NAMALWA (cell line): ENCODE measurements around the gene SERPINE2.
"Not testable (repeated sequence)": the region's sequence is repeated elsewhere in the genome, so short reads cannot be mapped to it uniquely, and the experiment has no call there.

ENCODE experiments used
- DNase-seq: peaks from one replicate; pipeline ENCODE4 v3.0.0-alpha.2; 2015; ENCODE audit warnings: low spot score

SERPINE2 gene

GRCh38 chr2:224011837-224012236 lies 27.2 kb downstream of the SERPINE2 start:
- no peak for DNase-seq

DNA sequence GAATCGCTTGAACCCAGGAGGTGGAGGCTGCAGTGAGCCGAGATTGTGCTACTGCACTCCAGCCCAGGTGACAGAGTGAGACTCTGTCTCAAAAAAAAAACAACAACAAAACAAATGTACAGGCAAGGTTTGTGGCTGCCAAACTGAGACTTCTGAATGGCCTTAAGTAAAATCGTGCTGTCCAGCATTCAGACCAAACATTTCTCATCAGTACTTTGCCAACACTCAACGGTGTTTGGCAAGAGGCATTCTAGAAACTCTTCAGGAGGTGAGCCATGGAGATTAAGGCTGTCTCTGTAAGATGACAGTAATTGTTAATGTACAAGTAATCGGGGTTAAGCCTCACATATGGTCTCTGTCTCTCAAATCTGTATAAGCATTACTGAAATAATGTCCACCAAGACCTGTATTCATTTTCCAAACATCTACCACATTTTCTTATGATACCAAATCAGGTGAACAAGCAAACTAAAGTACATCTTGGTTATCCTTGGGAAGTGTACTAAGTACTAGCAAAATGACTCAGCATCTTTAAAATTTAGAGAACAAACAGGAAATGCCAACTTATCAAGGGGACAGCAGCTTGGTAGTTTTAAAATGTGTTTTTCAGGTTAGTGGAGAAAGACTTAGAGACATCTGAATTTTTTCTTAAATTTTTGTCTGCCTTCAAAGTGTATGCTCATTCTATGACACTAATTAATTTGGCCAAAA lies 29.3 kb downstream of the SERPINE2 start:
- no peak for DNase-seq

DNA sequence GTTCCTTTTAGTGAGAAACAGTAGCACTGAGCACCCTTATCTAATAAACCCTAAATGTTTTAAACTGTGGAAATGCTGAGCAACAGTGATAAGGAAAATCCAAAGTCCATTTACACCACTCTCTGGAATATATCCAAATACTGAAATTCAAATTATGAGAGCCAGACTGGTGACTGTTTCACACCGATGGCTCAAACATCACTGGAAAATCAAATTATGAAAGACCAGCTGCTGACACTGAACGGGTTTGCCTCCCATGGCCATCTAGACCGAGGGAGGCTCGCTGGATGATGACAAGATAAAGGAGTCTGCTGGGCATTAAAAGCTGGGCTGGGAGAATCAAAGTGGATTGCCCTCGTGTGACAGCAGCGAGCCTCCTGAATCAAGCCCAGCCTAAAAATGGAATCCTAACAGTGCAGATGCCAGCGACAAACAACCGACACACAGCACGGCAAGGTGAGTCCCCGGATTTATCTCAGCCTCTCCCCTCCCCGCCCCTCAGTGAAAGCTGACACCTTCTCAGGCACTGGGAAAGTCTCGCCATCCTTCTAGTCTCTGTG lies 30.3 kb downstream of the SERPINE2 start:
- DNase-seq, result no peak

DNA sequence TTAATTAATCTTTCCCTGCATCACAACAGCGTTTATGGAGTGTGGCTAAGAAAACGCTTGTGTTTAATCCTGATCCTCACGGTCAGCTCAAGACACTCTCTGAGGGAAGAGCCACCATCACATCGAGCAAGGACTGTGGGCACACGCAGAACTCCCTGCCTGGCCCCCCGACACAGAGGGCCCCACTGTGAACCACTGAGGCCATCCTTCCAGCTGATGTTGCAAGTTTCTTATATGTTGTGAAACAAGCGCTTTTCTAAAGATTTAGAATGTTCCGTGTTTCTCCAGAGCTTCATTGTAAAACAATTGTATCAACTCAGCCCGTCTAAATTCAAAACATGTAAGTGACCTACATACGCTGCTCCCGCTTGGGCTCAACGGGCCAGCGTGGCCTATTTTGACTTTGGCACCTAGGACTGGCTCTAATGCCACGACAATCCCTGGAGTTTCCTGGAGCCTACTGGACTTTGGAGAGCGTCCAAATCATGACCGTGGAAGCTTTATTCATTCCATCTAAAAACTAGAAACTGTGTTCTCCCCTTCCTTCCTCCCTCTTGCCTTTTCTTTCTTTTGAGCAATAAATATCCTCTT lies 34.9 kb downstream of the SERPINE2 start:
- DNase-seq, result no peak

- not testable (repeated sequence) for DNase-seq
Observed at GRCh38 chr2:224000662-224001061, 38.4 kb downstream of the SERPINE2 start.

- no peak for DNase-seq
Observed at GRCh38 chr2:223999862-224000261, 39.2 kb downstream of the SERPINE2 start.

- DNase-seq, result no peak
Observed at GRCh38 chr2:223998948-223999347, 40.1 kb downstream of the SERPINE2 start.

GRCh38 chr2:223997938-223998337 lies 41.1 kb downstream of the SERPINE2 start:
- no peak for DNase-seq

- DNase-seq, result no peak
Observed at GRCh38 chr2:223996391-223996790, 42.7 kb downstream of the SERPINE2 start.

GRCh38 chr2:223995569-223995968 lies 43.5 kb downstream of the SERPINE2 start:
- DNase-seq, result peak; percentile 14

DNA sequence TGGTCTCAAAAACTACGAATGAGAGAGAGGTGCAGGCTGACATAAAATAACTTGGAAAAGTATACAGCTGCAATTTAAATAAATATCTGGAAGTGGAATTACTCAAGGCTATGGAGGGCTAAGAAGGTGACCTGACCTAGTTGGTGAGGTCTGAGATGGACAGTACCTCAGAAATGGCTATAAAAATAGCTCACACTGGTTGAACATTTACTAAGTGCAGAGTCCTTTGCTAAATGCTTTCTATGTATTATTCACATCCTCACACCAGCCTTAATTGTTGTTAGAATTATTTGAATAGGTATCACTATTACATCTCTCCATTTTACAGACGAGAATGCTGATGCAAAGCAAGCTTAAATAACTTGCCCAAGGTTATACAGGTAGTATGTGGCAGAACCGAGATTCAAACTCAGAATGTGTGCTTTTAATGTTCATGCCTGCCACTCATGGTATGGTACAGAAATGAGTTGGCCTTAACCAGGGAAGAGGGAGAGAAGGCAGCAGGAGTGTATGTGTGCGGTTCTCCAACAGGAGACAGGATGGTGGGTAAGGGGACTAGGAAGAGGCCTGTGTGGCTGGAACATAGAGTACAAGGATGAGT lies 44.4 kb downstream of the SERPINE2 start:
- DNase-seq, result no peak

GRCh38 chr2:223993634-223994232 lies 45.4 kb downstream of the SERPINE2 start:
- DNase-seq, result peak; percentile 80

DNA sequence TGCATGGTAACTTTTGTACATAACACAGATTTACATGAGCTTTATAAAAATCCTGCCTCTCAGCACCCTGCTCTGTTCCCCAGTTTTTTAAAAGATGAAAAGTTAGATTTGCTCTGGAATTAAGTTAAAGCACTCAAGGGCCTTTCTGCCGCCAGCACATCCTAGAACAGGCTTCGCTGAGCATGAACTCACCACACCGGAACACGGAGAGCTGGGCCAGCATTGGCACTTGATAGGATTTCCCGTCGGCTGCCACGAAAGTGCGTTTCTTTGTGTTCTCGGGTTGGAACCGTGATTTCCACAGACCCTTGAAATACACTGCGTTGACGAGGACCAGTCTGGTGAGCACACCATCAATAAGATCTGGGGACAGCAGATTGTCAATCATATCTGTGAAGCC lies 47.5 kb downstream of the SERPINE2 start:
- DNase-seq, result no peak

GRCh38 chr2:223989856-223990232 lies 49.2 kb downstream of the SERPINE2 start:
- no peak for DNase-seq

DNA sequence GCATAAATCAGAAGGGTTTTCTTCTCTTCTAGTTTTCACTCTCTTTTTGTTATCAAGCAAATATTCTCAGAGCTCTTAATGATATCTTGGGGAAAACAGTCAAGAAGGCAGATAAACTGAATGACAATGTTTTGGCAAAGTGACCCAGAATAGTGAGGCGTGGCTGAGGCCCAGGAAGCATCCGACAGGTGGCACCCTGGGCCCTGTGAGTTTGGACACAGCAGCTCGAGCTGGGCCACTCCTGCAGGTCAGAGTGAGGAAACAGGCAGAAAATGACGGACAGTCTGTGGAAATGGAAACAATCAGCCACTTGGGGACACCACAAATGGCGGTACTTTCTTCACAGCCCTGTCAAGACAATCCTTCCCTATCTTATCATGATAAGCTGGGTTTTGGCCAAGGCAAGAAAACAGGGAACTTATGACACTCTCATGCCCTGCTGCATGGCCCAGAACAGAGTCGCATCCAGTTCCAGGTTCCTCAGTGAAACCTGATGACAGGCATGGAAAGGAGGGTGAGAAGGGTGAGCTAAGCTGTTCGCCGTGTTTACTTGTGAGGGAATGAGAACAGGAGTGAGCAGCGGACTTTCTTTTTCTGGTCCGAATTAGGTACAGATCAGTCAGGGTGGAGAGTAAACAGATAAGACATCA lies 49.8 kb downstream of the SERPINE2 start:
- no peak for DNase-seq

DNA sequence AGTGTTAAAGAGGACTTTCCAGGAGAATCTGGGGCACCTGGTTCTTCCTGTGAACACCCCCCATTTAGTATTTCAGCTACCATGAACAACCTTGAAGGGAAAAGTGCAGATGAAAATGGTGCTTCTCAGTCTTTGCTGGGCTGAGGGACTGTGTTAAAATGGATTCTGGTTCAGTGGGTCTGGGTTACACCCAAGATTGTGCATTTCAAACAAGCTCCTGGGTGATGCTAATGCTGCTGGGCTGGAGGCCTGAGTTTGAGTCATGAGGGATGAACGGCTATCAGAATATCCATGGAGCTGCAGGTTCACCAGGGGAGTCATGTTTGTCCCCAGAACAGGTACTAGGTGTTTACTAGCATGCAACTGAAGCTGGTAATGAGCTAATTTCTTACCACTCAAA lies 57.8 kb downstream of the SERPINE2 start:
- DNase-seq, result no peak

GRCh38 chr2:223980803-223981202 lies 58.3 kb downstream of the SERPINE2 start:
- no peak for DNase-seq

- no peak for DNase-seq
Observed at GRCh38 chr2:223980397-223980735, 58.7 kb downstream of the SERPINE2 start.

- no peak for DNase-seq
Observed at GRCh38 chr2:223979730-223980396, 59.2 kb downstream of the SERPINE2 start.

DNA sequence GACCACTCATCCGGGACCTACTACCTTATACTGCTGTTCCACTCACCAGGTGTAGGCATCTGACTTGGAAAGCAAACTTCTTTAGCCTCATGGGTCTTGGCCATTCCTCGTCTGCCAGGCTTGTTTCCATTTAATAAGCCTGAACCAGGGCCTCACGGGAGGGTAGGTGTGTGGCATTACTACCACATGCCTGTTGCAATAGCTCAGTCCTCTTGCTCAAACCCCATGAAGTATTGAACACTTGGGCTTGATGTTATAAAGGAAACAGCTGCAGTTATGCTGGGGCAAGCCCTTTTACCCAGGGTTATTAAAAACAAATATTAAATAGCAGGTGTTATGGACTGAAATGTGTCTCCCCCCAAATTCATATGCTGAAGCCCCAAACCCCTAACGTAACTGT lies 60.6 kb downstream of the SERPINE2 start:
- DNase-seq, result no peak

DNA sequence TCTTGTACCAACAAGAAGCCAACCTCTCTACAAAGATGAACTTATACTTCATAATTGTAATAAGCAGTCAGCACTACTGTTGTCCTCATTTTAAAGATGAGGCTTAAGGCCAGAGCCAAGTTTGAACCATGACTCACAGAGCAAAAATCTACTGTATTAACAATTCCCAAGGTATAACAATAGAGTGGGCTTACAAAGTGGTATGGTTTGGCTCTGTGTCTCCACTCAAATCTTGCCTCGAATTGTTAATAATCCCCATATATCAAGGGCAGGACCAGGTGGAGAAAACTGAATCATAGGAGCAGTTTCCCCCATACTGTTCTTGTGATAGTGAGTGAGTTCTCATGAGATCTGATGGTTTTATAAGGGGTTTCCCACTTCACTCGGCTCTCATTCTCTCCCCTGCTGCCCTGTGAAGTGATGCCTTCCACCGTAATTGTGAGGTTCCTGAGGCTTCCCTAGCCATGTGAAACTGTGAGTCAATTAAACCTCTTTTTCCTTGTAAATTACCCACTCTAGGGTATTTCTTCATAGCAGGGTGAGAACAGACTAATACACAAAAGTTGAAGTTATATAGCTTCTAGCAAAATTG lies 62.4 kb downstream of the SERPINE2 start:
- DNase-seq, result no peak

DNA sequence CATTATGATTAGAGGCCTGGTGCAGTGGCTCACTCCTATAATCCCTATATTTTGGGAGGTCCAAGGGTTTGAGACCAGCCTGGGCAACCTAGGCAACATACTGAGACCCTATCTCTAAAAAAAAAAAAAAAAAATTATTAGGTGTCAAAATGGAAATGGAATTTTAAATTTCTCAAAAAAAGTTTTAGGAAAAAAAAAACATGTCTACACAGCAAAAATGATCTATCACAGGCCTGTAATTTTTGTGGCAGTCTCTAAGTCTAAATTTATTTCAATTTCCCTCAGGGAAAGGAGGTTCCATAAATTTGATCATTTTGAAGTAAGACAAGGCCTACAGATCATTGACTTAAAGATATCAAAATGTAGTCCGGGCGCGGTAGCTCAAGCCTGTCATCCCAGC lies 65.5 kb downstream of the SERPINE2 start:
- no peak for DNase-seq
